Measurements from ENCODE around the gene TSHZ3. TPM values are rescaled to one million over a fixed set of nuclear protein-coding genes. Genes with fewer than 3 reads are reported as not detected.

Gene TSHZ3
- total RNA-seq, 4 donors from 2014 or later, result 4.9 to 8.1 (median 7.5) TPM

- no peak for TF ChIP-seq CTCF (IDR thresholded peaks at IDR 0.05; ENCODE audit: low read depth)
These were observed 35.8 kb downstream of the TSHZ3 start for GRCh38 chr19:31313291-31314030.

GRCh38 chr19:31312677-31313244 is 36.5 kb downstream of the TSHZ3 start:
- TF ChIP-seq CTCF (IDR thresholded peaks at IDR 0.05; ENCODE audit: low read depth), result no peak

GRCh38 chr19:31312009-31312676 is 37.1 kb downstream of the TSHZ3 start:
- no peak for TF ChIP-seq CTCF (IDR thresholded peaks at IDR 0.05; ENCODE audit: low read depth)

- no peak for TF ChIP-seq CTCF (IDR thresholded peaks at IDR 0.05; ENCODE audit: low read depth)
These were observed 38.7 kb downstream of the TSHZ3 start for GRCh38 chr19:31310432-31311133.

GRCh38 chr19:31308781-31309180 is 40.5 kb downstream of the TSHZ3 start:
- no peak for TF ChIP-seq CTCF (IDR thresholded peaks at IDR 0.05; ENCODE audit: low read depth)

GRCh38 chr19:31307071-31307669 is 42.1 kb downstream of the TSHZ3 start:
- no peak for TF ChIP-seq CTCF (IDR thresholded peaks at IDR 0.05; ENCODE audit: low read depth)
